HG02981 (cell line): ENCODE measurements around the gene TGM2.
A peak's percentile ranks its signal among the peaks of the same experiment; 100 is the strongest.

Source experiments
- ATAC-seq: cut with Tn5 transposase; IDR thresholded peaks from one replicate; pipeline ENCODE4 v1.9.1; 2021; ENCODE audit warnings: mild to moderate bottlenecking, moderate library complexity; ENCODE audit not compliant: unreplicated experiment

Gene TGM2

GRCh38 chr20:38162878-38163875 is 1.9 kb downstream of the TGM2 start:
- ATAC-seq = no peak

GRCh38 chr20:38162149-38162548 is 2.9 kb downstream of the TGM2 start:
- ATAC-seq = no peak

GRCh38 chr20:38161412-38161774 is 3.7 kb downstream of the TGM2 start:
- no peak for ATAC-seq

GRCh38 chr20:38159957-38160756 is 4.9 kb downstream of the TGM2 start:
- ATAC-seq = no peak

- ATAC-seq = no peak
Measured at GRCh38 chr20:38159566-38159956, 5.5 kb downstream of the TGM2 start.

- ATAC-seq = no peak
Measured at GRCh38 chr20:38158701-38159351, 6.2 kb downstream of the TGM2 start.

GRCh38 chr20:38157635-38158495 is 7.2 kb downstream of the TGM2 start:
- no peak for ATAC-seq

- ATAC-seq = no peak
Measured at GRCh38 chr20:38156888-38157634, 8.0 kb downstream of the TGM2 start.

- ATAC-seq = no peak
Measured at GRCh38 chr20:38156280-38156679, 8.8 kb downstream of the TGM2 start.

- no peak for ATAC-seq
Measured at GRCh38 chr20:38155811-38156210, 9.3 kb downstream of the TGM2 start.

- no peak for ATAC-seq
Measured at GRCh38 chr20:38153401-38153800, 11.7 kb downstream of the TGM2 start.

- ATAC-seq = peak; percentile 29
Measured at GRCh38 chr20:38152621-38153221, 12.3 kb downstream of the TGM2 start.

GRCh38 chr20:38152175-38152620 is 12.9 kb downstream of the TGM2 start:
- ATAC-seq = peak; percentile 66

GRCh38 chr20:38151455-38151854 is 13.6 kb downstream of the TGM2 start:
- ATAC-seq = no peak

- no peak for ATAC-seq
Measured at GRCh38 chr20:38150335-38151170, 14.5 kb downstream of the TGM2 start.

GRCh38 chr20:38148328-38149102 is 16.6 kb downstream of the TGM2 start:
- no peak for ATAC-seq

GRCh38 chr20:38147751-38148150 is 17.3 kb downstream of the TGM2 start:
- ATAC-seq = no peak

GRCh38 chr20:38147163-38147562 is 17.9 kb downstream of the TGM2 start:
- no peak for ATAC-seq
